ENCODE data around the gene GALP.

DNA sequence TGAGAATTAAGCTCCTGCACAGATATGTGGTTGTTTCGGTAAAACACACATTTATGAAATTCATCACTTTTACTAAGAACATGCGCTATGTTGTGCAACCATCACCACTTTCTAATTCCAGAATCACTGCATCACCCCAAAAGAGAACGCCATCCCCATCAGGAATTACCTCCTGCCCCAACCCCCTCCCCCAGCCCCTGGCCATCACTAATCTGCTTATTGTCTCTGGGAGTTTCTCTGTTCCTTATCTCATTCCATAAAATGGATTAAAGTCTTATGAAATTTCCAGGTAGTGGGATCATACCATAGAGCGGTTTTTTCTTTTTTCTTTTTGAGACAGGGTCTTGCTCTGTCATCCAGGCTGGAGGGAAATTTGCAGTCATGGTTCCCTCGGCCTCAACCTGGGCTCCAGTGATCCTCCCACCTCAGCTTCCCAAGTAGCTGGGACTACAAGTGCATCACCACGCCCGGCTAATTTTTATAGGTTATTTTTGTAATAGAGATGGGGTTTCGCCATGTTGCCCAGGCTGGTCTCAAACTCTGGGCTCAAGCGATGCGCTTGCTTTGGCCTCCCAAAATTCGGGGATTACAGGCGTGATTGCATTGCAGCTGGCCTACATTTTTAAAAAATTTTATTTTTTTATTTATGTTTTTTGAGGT lies 18.3 kb downstream of the GALP start:
- TF ChIP-seq, protein P1, sequence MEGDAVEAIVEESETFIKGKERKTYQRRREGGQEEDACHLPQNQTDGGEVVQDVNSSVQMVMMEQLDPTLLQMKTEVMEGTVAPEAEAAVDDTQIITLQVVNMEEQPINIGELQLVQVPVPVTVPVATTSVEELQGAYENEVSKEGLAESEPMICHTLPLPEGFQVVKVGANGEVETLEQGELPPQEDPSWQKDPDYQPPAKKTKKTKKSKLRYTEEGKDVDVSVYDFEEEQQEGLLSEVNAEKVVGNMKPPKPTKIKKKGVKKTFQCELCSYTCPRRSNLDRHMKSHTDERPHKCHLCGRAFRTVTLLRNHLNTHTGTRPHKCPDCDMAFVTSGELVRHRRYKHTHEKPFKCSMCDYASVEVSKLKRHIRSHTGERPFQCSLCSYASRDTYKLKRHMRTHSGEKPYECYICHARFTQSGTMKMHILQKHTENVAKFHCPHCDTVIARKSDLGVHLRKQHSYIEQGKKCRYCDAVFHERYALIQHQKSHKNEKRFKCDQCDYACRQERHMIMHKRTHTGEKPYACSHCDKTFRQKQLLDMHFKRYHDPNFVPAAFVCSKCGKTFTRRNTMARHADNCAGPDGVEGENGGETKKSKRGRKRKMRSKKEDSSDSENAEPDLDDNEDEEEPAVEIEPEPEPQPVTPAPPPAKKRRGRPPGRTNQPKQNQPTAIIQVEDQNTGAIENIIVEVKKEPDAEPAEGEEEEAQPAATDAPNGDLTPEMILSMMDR (IDR thresholded peaks at IDR 0.05; ENCODE audit: low read depth, low read length) = no peak
- TF ChIP-seq EZH2phosphoT487 (IDR thresholded peaks at IDR 0.05; ENCODE audit: low read depth) = no peak
